Measurements from ENCODE around the gene PEX14.

Gene PEX14

GRCh38 chr1:10585242-10585641, 110.5 kb downstream of the PEX14 start:
- no peaks in the 10 kb centered on the region for H3K27me3 ChIP-seq (ENCODE audit: low read depth, low read length)
- no peak overlapping the region for H2AFZ ChIP-seq (ENCODE audit: low read depth, low read length)
- H3K4me2 ChIP-seq (ENCODE audit: low read length) = no peak overlapping the region
- H3K4me1 ChIP-seq (ENCODE audit: low read length) = no peaks in the 10 kb centered on the region
- H3K4me3 ChIP-seq (ENCODE audit: low read length) = no peak overlapping the region
- TF ChIP-seq, protein P1, sequence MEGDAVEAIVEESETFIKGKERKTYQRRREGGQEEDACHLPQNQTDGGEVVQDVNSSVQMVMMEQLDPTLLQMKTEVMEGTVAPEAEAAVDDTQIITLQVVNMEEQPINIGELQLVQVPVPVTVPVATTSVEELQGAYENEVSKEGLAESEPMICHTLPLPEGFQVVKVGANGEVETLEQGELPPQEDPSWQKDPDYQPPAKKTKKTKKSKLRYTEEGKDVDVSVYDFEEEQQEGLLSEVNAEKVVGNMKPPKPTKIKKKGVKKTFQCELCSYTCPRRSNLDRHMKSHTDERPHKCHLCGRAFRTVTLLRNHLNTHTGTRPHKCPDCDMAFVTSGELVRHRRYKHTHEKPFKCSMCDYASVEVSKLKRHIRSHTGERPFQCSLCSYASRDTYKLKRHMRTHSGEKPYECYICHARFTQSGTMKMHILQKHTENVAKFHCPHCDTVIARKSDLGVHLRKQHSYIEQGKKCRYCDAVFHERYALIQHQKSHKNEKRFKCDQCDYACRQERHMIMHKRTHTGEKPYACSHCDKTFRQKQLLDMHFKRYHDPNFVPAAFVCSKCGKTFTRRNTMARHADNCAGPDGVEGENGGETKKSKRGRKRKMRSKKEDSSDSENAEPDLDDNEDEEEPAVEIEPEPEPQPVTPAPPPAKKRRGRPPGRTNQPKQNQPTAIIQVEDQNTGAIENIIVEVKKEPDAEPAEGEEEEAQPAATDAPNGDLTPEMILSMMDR (IDR thresholded peaks at IDR 0.05; ENCODE audit: low read depth, low read length) = no peak
- TF ChIP-seq EZH2phosphoT487 (IDR thresholded peaks at IDR 0.05; ENCODE audit: low read depth) = no peak
- H3K9ac ChIP-seq (ENCODE audit: low read length) = no peak overlapping the region
- no peaks in the 10 kb centered on the region for H3K79me2 ChIP-seq (ENCODE audit: low read length)
- no peaks in the 10 kb centered on the region for H3K36me3 ChIP-seq (replicated peaks; ENCODE audit: low read depth, low read length)
- no peaks in the 10 kb centered on the region for H3K9me3 ChIP-seq (ENCODE audit: insufficient read depth, low read length)
- H3K27ac ChIP-seq (ENCODE audit: low read length) = no peak overlapping the region
- no peaks in the 10 kb centered on the region for H4K20me1 ChIP-seq (ENCODE audit: insufficient read depth, low read length)

- Histone ChIP-seq H3K4me3 (ENCODE audit: low read length) (no peak overlapping the region), H3K4me2 (ENCODE audit: low read length) (no peak overlapping the region), H3K4me1 (ENCODE audit: low read length) (no peaks in the 10 kb centered on the region), H3K9me3 (ENCODE audit: insufficient read depth, low read length) (no peaks in the 10 kb centered on the region), H3K27me3 (ENCODE audit: low read depth, low read length) (no peaks in the 10 kb centered on the region), H3K36me3 (replicated peaks; ENCODE audit: low read depth, low read length) (no peaks in the 10 kb centered on the region), H3K9ac (ENCODE audit: low read length) (no peak overlapping the region), H2AFZ (ENCODE audit: low read depth, low read length) (no peak overlapping the region), H3K27ac (ENCODE audit: low read length) (no peak overlapping the region), H3K79me2 (ENCODE audit: low read length) (no peaks in the 10 kb centered on the region), H4K20me1 (ENCODE audit: insufficient read depth, low read length) (no peaks in the 10 kb centered on the region)
- TF ChIP-seq, protein P1 (IDR thresholded peaks at IDR 0.05; ENCODE audit: low read depth, low read length) = no peak
- no peak for TF ChIP-seq EZH2phosphoT487 (IDR thresholded peaks at IDR 0.05; ENCODE audit: low read depth)
These were observed 111.4 kb downstream of the PEX14 start for GRCh38 chr1:10586125-10586524.

DNA sequence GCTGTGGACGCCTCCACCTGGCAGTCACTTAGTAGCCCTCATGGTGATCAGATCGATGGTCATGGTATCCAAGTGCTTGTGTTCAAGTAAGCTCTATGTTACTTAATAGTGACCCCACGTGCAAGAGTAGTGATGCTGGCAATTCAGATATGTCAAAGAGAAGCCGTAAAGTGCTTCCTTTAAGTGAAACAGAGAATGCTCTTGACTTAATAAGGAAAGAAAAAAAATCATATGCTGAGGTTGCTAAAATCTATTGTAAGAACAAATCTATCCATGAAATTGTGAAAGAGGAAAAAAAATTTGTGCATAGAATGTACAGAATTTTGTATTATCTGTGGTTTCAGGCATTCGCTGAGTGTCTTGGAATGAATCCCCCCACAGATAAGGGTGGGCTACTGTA, 113.9 kb downstream of the PEX14 start:
- Histone ChIP-seq H3K4me2 (ENCODE audit: low read length) (no peak overlapping the region), H3K4me1 (ENCODE audit: low read length) (no peaks in the 10 kb centered on the region), H2AFZ (ENCODE audit: low read depth, low read length) (no peak overlapping the region), H4K20me1 (ENCODE audit: insufficient read depth, low read length) (no peaks in the 10 kb centered on the region), H3K4me3 (ENCODE audit: low read length) (no peak overlapping the region), H3K27ac (ENCODE audit: low read length) (no peak overlapping the region), H3K27me3 (ENCODE audit: low read depth, low read length) (no peaks in the 10 kb centered on the region), H3K9ac (ENCODE audit: low read length) (no peak overlapping the region), H3K9me3 (ENCODE audit: insufficient read depth, low read length) (no peaks in the 10 kb centered on the region), H3K79me2 (ENCODE audit: low read length) (no peaks in the 10 kb centered on the region), H3K36me3 (replicated peaks; ENCODE audit: low read depth, low read length) (no peaks in the 10 kb centered on the region)
- TF ChIP-seq, protein P1 (IDR thresholded peaks at IDR 0.05; ENCODE audit: low read depth, low read length) = no peak
- TF ChIP-seq EZH2phosphoT487 (IDR thresholded peaks at IDR 0.05; ENCODE audit: low read depth) = no peak

- Histone ChIP-seq H2AFZ (ENCODE audit: low read depth, low read length) (no peak overlapping the region), H3K36me3 (replicated peaks; ENCODE audit: low read depth, low read length) (no peaks in the 10 kb centered on the region), H3K4me1 (ENCODE audit: low read length) (no peaks in the 10 kb centered on the region), H3K79me2 (ENCODE audit: low read length) (no peaks in the 10 kb centered on the region), H3K27ac (ENCODE audit: low read length) (no peak overlapping the region), H4K20me1 (ENCODE audit: insufficient read depth, low read length) (no peaks in the 10 kb centered on the region), H3K27me3 (ENCODE audit: low read depth, low read length) (no peaks in the 10 kb centered on the region), H3K4me2 (ENCODE audit: low read length) (no peak overlapping the region), H3K9ac (ENCODE audit: low read length) (no peak overlapping the region), H3K4me3 (ENCODE audit: low read length) (no peak overlapping the region), H3K9me3 (ENCODE audit: insufficient read depth, low read length) (no peaks in the 10 kb centered on the region)
- no peak for TF ChIP-seq EZH2phosphoT487 (IDR thresholded peaks at IDR 0.05; ENCODE audit: low read depth)
- TF ChIP-seq, protein P1 (IDR thresholded peaks at IDR 0.05; ENCODE audit: low read depth, low read length) = no peak
These were observed 114.3 kb downstream of the PEX14 start for GRCh38 chr1:10589074-10589473.

All from OCI-LY3 (cell line).